ENCODE results near the gene CSRNP3.

CSRNP3 gene

GRCh38 chr2:165469417-165469816 lies at the start of gene CSRNP3:
Gene CSRNP3, plus strand, starts transcription at chr2:165469698. Its CDS starts 125,368 bp downstream, at chr2:165595066.
- H3K27ac Mint-ChIP-seq, result no peak within 1 kb of the TSS
- no peaks in the 10 kb centered on the region for H3K27me3 Mint-ChIP-seq (ENCODE audit: low read depth)
- H3K9me3 Mint-ChIP-seq, result no peaks in the 10 kb centered on the region
- H3K4me1 Mint-ChIP-seq (ENCODE audit: low read depth), result no peaks in the 10 kb centered on the region
- H3K4me3 Mint-ChIP-seq, result no peak within 1 kb of the TSS
- H3K36me3 Mint-ChIP-seq (ENCODE audit: low read depth), result no peaks in the 10 kb centered on the region

- no peak overlapping the region for H3K4me3 Mint-ChIP-seq
- H3K9me3 Mint-ChIP-seq, result peaks cover 13% of the 10 kb centered on the region
- H3K27me3 Mint-ChIP-seq (ENCODE audit: low read depth), result peaks cover 6% of the 10 kb centered on the region
- H3K27ac Mint-ChIP-seq, result no peak overlapping the region
- H3K36me3 Mint-ChIP-seq (ENCODE audit: low read depth), result no peaks in the 10 kb centered on the region
- H3K4me1 Mint-ChIP-seq (ENCODE audit: low read depth), result no peaks in the 10 kb centered on the region
Measured at GRCh38 chr2:165420231-165420630, 49.3 kb upstream of the CSRNP3 start.

- no peak overlapping the region for H3K4me3 Mint-ChIP-seq
- no peaks in the 10 kb centered on the region for H3K4me1 Mint-ChIP-seq (ENCODE audit: low read depth)
- no peak overlapping the region for H3K27ac Mint-ChIP-seq
- no peaks in the 10 kb centered on the region for H3K9me3 Mint-ChIP-seq
- no peaks in the 10 kb centered on the region for H3K36me3 Mint-ChIP-seq (ENCODE audit: low read depth)
- peaks cover 4% of the 10 kb centered on the region for H3K27me3 Mint-ChIP-seq (ENCODE audit: low read depth)
Measured at GRCh38 chr2:165423081-165423480, 46.4 kb upstream of the CSRNP3 start.

- Mint-ChIP-seq H3K4me1 (ENCODE audit: low read depth) (no peaks in the 10 kb centered on the region), H3K36me3 (ENCODE audit: low read depth) (no peaks in the 10 kb centered on the region), H3K9me3 (no peaks in the 10 kb centered on the region), H3K27me3 (ENCODE audit: low read depth) (no peaks in the 10 kb centered on the region), H3K27ac (no peak overlapping the region), H3K4me3 (no peak overlapping the region)
Measured at GRCh38 chr2:165425556-165425955, 43.9 kb upstream of the CSRNP3 start.

- H3K36me3 Mint-ChIP-seq (ENCODE audit: low read depth), result no peaks in the 10 kb centered on the region
- no peak overlapping the region for H3K27ac Mint-ChIP-seq
- no peaks in the 10 kb centered on the region for H3K27me3 Mint-ChIP-seq (ENCODE audit: low read depth)
- no peak overlapping the region for H3K4me3 Mint-ChIP-seq
- no peaks in the 10 kb centered on the region for H3K9me3 Mint-ChIP-seq
- H3K4me1 Mint-ChIP-seq (ENCODE audit: low read depth), result no peaks in the 10 kb centered on the region
Measured at GRCh38 chr2:165427686-165428085, 41.8 kb upstream of the CSRNP3 start.

GRCh38 chr2:165428926-165429325 lies 40.6 kb upstream of the CSRNP3 start:
- Mint-ChIP-seq H3K27me3 (ENCODE audit: low read depth) (no peaks in the 10 kb centered on the region), H3K9me3 (no peaks in the 10 kb centered on the region), H3K36me3 (ENCODE audit: low read depth) (no peaks in the 10 kb centered on the region), H3K27ac (no peak overlapping the region), H3K4me3 (no peak overlapping the region), H3K4me1 (ENCODE audit: low read depth) (no peaks in the 10 kb centered on the region)

GRCh38 chr2:165431014-165431413 lies 38.5 kb upstream of the CSRNP3 start:
- H3K36me3 Mint-ChIP-seq (ENCODE audit: low read depth), result no peaks in the 10 kb centered on the region
- no peaks in the 10 kb centered on the region for H3K4me1 Mint-ChIP-seq (ENCODE audit: low read depth)
- H3K27ac Mint-ChIP-seq, result no peak overlapping the region
- no peaks in the 10 kb centered on the region for H3K9me3 Mint-ChIP-seq
- H3K27me3 Mint-ChIP-seq (ENCODE audit: low read depth), result no peaks in the 10 kb centered on the region
- H3K4me3 Mint-ChIP-seq, result no peak overlapping the region

- no peaks in the 10 kb centered on the region for H3K9me3 Mint-ChIP-seq
- H3K4me1 Mint-ChIP-seq (ENCODE audit: low read depth), result no peaks in the 10 kb centered on the region
- no peaks in the 10 kb centered on the region for H3K27me3 Mint-ChIP-seq (ENCODE audit: low read depth)
- no peak overlapping the region for H3K27ac Mint-ChIP-seq
- no peak overlapping the region for H3K4me3 Mint-ChIP-seq
- no peaks in the 10 kb centered on the region for H3K36me3 Mint-ChIP-seq (ENCODE audit: low read depth)
Measured at GRCh38 chr2:165432234-165432966, 37.1 kb upstream of the CSRNP3 start.

- H3K9me3 Mint-ChIP-seq, result no peaks in the 10 kb centered on the region
- H3K4me3 Mint-ChIP-seq, result no peak overlapping the region
- H3K4me1 Mint-ChIP-seq (ENCODE audit: low read depth), result no peaks in the 10 kb centered on the region
- no peaks in the 10 kb centered on the region for H3K36me3 Mint-ChIP-seq (ENCODE audit: low read depth)
- no peaks in the 10 kb centered on the region for H3K27me3 Mint-ChIP-seq (ENCODE audit: low read depth)
- H3K27ac Mint-ChIP-seq, result no peak overlapping the region
Measured at GRCh38 chr2:165434865-165435496, 34.5 kb upstream of the CSRNP3 start.

GRCh38 chr2:165435611-165436010 lies 33.9 kb upstream of the CSRNP3 start:
- no peaks in the 10 kb centered on the region for H3K4me1 Mint-ChIP-seq (ENCODE audit: low read depth)
- no peak overlapping the region for H3K27ac Mint-ChIP-seq
- H3K9me3 Mint-ChIP-seq, result no peaks in the 10 kb centered on the region
- H3K36me3 Mint-ChIP-seq (ENCODE audit: low read depth), result no peaks in the 10 kb centered on the region
- H3K4me3 Mint-ChIP-seq, result no peak overlapping the region
- H3K27me3 Mint-ChIP-seq (ENCODE audit: low read depth), result no peaks in the 10 kb centered on the region

- Mint-ChIP-seq H3K27ac (no peak overlapping the region), H3K9me3 (no peaks in the 10 kb centered on the region), H3K36me3 (ENCODE audit: low read depth) (no peaks in the 10 kb centered on the region), H3K27me3 (ENCODE audit: low read depth) (no peaks in the 10 kb centered on the region), H3K4me1 (ENCODE audit: low read depth) (no peaks in the 10 kb centered on the region), H3K4me3 (no peak overlapping the region)
Measured at GRCh38 chr2:165436559-165436958, 32.9 kb upstream of the CSRNP3 start.

GRCh38 chr2:165440367-165440766 lies 29.1 kb upstream of the CSRNP3 start:
- H3K4me3 Mint-ChIP-seq, result no peak overlapping the region
- no peaks in the 10 kb centered on the region for H3K9me3 Mint-ChIP-seq
- H3K27ac Mint-ChIP-seq, result no peak overlapping the region
- H3K4me1 Mint-ChIP-seq (ENCODE audit: low read depth), result peaks cover 11% of the 10 kb centered on the region
- no peaks in the 10 kb centered on the region for H3K27me3 Mint-ChIP-seq (ENCODE audit: low read depth)
- H3K36me3 Mint-ChIP-seq (ENCODE audit: low read depth), result no peaks in the 10 kb centered on the region

GRCh38 chr2:165443511-165443910 lies 26.0 kb upstream of the CSRNP3 start:
- H3K9me3 Mint-ChIP-seq, result no peaks in the 10 kb centered on the region
- no peak overlapping the region for H3K27ac Mint-ChIP-seq
- H3K4me3 Mint-ChIP-seq, result no peak overlapping the region
- peaks cover 11% of the 10 kb centered on the region for H3K4me1 Mint-ChIP-seq (ENCODE audit: low read depth)
- no peaks in the 10 kb centered on the region for H3K36me3 Mint-ChIP-seq (ENCODE audit: low read depth)
- H3K27me3 Mint-ChIP-seq (ENCODE audit: low read depth), result no peaks in the 10 kb centered on the region

- Mint-ChIP-seq H3K4me1 (ENCODE audit: low read depth) (peaks cover 7% of the 10 kb centered on the region), H3K4me3 (no peak overlapping the region), H3K27me3 (ENCODE audit: low read depth) (no peaks in the 10 kb centered on the region), H3K27ac (no peak overlapping the region), H3K36me3 (ENCODE audit: low read depth) (no peaks in the 10 kb centered on the region), H3K9me3 (no peaks in the 10 kb centered on the region)
Measured at GRCh38 chr2:165448406-165448805, 21.1 kb upstream of the CSRNP3 start.

GRCh38 chr2:165450156-165450555 lies 19.3 kb upstream of the CSRNP3 start:
- no peaks in the 10 kb centered on the region for H3K4me1 Mint-ChIP-seq (ENCODE audit: low read depth)
- no peak overlapping the region for H3K27ac Mint-ChIP-seq
- no peaks in the 10 kb centered on the region for H3K27me3 Mint-ChIP-seq (ENCODE audit: low read depth)
- no peak overlapping the region for H3K4me3 Mint-ChIP-seq
- H3K9me3 Mint-ChIP-seq, result no peaks in the 10 kb centered on the region
- H3K36me3 Mint-ChIP-seq (ENCODE audit: low read depth), result no peaks in the 10 kb centered on the region

All from T-helper 1 cell treated with Interleukin-12 subunit alpha and Interleukin-12 subunit beta and Interleukin-4 antibody, amounts not matched to agents 30 μg/mL and 1 μg/mL, for 36 hours (primary cell).